Tongue (tissue), 2 donors: ENCODE data around the gene OSBPL8. TPM values are rescaled to one million over a fixed set of nuclear protein-coding genes. Genes with fewer than 3 reads are reported as not detected.
A peak's percentile ranks its signal among the peaks of the same experiment; 100 is the strongest.

Experiments
- DNase-seq: peaks from one replicate; pipeline ENCODE4 v3.0.0-alpha.2; 2015
- total RNA-seq: library from RNA; depleted of rRNA; stranded (reverse); fragments of >200 nt; gene quantifications from one replicate; pipeline ENCODE4 v1.2.3, GENCODE V29; 2014

Gene OSBPL8
- total RNA-seq, 1 donor from 2014 or later, result 92.3 TPM

DNA sequence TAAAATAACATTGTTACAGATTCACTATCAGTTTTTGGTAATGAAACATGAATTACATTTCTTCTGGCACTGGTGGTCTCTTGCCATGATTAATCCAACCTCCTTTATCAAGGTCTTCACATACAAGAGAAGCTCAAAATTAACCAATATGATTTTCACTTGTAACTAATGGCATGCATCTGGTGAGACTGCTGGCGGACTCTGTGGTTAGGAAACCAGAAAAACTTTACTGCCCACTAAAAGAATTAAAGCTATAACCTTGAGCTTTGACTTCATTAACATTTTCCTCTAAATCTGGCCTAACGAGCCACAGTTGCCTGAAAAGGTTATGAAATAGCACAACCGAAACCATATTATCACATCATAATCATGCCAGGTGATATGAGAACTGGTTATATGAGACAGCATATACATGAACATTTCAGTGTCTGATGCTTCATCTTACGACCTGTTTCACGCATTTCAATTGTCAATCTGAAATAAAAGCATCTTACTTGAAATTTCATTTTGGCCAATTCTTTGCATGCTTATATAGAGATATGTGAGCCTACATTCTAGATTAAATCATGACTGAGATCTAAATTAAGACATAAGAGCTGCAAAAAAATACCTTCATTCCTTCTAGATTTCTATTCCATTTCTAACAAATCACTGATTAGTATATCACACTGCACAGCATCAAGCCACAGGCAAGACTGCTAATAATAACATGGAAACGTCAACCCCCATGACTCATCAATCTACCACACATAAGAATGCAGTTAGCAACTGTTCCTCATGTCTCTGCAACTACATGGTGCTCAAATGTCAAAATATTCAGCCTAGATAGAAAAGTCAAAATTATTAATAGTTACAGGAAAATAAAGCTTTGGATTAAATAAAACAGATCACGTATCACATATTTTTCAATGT, 89.3 kb downstream of the OSBPL8 start:
- peak; percentile 66 for DNase-seq

DNA sequence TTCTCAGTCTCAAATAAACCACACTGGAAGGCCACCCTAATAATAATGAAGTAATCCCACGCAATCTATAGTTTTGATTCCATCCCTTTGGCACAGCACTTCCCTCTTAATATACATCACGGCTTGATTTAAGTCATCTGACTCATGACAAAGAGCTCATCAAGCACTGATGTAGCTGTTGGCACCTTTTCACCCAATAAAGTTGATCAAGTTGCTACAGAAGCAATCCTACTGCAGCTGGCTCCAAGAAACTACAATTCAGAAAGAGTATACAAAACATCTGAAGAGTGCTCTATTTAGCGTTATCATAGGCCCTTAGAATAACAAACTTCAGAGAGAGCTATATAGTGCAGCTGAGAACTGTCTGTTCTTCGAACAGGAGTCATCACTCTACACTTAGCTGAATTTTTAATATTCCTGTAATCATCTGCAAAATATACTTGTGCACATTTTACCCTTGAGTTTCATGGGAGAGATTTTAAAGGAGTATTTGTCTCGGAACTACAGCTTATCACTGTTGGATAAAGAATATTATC, 94.9 kb downstream of the OSBPL8 start:
- no peak for DNase-seq

GRCh38 chr12:76462668-76463224, 96.8 kb downstream of the OSBPL8 start:
- DNase-seq, result no peak

- no peak for DNase-seq
Observed at GRCh38 chr12:76460807-76461206, 98.8 kb downstream of the OSBPL8 start.

DNA sequence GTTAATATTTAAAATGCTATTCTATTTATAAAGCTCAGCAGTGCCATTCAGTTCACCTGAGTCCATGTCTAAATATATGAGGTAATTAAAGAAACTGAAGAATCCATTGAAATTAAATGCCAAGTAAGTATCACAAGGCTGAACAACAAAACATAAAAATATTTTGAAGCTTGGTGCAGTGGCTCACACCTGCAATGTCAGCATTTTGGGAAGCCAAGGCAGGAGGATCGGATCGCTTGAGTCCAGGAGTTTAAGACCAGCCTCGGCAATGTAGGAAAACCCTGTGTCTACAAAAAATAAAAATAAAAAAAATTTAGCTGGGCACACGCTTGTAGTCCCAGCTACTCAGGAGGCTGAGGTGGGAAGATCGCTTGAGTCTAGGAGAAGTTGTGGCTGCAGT, 101.8 kb downstream of the OSBPL8 start:
- no peak for DNase-seq

DNA sequence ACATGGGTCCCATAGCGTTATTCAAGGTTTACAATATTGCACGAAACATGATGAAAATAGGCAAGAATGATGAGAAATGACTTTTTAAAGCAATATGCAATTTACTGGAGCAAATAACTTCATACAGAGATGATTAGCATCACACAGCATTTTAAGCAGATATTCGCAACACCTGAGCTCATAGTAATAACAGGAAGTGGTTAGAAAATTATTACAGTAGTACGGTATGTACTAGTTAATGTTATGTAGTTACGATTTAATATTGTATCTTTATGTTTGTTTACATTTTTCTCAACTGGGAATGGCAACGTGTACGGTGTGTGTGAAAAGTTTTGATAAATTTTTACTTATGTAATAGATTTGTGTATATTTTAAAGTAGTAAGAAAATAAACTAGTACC, 102.6 kb downstream of the OSBPL8 start:
- no peak for DNase-seq

DNA sequence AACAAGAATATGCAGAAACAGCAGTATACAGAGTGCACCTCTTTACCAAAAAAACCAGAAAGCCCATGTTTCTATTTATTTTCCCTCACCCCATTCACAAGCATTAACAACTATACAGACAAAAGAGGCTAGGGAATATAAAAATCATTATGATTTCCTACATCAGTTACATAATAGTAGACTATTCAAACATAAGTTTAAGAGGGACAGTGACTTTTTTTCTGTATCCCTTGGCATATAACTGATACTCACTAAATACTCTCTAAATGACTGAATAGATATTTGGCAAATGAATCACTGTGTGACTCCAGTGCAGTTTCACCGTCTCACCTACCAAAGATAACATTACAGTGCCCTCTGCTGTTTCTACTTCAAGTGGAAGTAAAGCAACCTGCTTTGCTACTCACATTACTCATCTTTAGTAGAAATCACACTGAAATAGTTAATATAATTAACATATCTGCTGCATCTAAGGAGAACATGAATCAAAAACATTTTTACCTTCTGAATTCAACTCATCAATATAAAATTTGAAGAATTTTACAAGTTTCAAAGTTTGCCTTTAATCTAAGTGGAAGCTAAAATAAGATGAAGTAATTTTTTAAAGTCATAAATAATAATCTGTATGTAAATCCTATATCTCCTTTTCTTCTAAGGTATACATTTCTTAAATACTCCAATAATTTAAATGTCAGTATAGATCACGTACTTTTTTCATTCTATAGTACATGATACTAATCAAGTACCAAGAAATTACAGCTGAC, 103.8 kb downstream of the OSBPL8 start:
- DNase-seq, result peak; percentile 69

DNA sequence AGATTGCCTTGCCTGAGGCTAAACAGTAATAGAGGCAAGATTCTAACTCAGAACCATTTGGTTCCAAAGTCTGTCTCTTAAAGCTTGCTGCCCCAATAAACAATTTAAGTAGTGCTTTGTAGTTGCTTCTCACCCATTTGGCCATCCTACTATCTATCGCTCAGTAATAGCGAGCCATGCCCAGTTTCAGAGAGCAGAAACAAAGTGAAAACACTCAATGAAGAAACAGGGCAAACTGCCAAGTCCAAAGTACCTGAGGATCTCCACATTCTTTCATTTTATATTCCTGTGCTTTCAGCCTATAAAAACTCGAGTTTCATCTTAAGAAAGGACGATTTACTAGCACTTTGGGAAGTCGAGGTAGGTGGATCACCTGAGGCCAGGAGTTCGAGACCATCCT, 108.0 kb downstream of the OSBPL8 start:
- DNase-seq, result no peak

DNA sequence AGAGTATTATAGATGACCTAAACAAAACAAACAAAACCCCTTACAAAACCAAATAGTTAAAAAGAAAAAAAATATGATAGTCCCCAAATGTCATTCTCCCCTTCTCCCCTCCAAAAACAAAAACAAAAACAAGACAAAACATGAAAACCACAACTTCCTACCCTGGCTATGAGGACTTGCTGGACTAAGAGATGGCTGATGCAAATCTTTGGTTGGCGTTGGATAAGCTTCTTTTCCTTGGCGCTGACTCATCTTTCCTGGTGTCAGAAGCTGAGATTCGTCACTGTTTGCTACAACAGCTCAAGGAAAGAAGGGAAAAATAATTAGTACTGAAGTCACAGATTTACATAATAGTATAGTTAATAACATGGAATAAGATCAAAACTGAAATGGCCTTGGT, 108.9 kb downstream of the OSBPL8 start:
- DNase-seq, result no peak

DNA sequence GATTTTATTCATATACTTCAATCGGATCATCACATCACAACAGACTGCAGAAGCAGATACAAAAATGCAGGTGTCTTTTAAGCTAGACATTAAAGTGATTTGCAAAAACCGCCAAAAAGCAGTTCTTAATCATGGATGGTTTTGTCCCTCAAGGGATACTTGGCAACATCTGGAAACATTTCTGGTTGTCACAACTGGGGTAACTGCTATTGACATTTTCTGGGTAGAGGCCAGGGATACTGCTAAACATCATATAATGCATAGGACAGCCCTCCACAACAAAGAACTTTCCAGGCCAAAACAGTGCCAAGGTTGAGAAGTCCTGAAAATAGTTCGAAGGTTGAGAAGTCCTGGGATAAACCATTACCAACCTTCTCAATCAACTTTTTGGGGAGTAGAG, 109.6 kb downstream of the OSBPL8 start:
- DNase-seq, result no peak

DNA sequence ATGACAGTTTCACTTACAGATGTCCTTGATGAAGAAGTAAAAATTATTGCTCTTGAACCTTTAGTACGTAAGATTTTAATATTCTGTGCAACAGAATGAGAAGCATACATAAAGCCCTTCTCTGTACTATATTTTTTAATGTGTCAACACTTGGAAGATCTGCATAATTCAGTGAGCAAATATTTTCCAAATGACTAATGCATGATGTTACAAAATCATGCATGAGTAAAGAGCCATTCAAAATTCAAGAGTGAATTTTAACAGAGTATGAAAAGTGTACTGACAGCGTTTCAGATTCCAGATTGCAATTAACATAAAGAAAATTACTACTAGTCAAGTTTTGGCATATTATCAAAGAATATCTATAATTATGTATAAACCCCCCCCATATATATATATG, 110.0 kb downstream of the OSBPL8 start:
- no peak for DNase-seq

- DNase-seq, result no peak
Observed at GRCh38 chr12:76449016-76449415, 110.6 kb downstream of the OSBPL8 start.

GRCh38 chr12:76446090-76446489, 113.5 kb downstream of the OSBPL8 start:
- DNase-seq, result no peak

GRCh38 chr12:76445462-76445861, 114.1 kb downstream of the OSBPL8 start:
- DNase-seq, result no peak

GRCh38 chr12:76444408-76444984, 115.1 kb downstream of the OSBPL8 start:
- DNase-seq, result no peak

- DNase-seq, result no peak
Observed at GRCh38 chr12:76441016-76441415, 118.6 kb downstream of the OSBPL8 start.

- no peak for DNase-seq
Observed at GRCh38 chr12:76432733-76433132, 126.8 kb downstream of the OSBPL8 start.

DNA sequence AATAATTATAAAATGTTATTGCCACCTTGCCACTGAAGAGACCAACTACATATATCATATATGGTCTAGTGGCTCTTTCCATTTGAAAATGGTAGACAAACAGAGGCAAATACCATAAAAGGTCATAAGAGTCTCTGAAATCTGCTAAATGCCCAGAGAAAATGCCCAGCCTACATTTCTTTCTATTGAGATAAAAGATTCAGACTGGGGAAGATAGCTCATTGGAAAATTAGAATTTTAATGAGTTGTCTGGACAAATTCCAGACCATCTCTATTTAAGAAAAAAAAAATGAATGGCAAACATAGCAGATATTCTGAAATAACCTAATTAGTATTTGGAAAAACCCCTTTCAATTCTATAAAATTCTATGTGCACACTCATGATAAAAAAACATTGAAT, 131.5 kb downstream of the OSBPL8 start:
- no peak for DNase-seq

DNA sequence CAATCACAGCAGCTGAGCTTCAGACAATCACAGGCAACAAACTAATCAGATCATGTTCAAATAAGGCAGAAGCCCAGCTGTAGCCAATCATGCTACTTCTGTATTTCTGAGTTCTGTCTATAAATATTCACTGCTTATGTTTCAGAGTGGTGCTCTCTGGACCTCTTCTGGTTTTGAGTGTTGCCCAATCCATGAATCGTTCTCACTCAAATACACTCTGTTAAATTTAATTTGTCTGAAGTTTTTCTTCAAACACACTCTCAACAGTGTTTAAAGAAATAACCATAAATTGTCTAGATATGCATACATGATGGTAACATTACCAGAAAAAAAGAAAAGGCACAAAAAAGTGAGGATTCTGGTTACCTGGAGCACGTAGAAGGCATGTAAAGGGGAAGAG, 133.4 kb downstream of the OSBPL8 start:
- no peak for DNase-seq

- DNase-seq, result no peak
Observed at GRCh38 chr12:76424941-76425340, 134.6 kb downstream of the OSBPL8 start.

DNA sequence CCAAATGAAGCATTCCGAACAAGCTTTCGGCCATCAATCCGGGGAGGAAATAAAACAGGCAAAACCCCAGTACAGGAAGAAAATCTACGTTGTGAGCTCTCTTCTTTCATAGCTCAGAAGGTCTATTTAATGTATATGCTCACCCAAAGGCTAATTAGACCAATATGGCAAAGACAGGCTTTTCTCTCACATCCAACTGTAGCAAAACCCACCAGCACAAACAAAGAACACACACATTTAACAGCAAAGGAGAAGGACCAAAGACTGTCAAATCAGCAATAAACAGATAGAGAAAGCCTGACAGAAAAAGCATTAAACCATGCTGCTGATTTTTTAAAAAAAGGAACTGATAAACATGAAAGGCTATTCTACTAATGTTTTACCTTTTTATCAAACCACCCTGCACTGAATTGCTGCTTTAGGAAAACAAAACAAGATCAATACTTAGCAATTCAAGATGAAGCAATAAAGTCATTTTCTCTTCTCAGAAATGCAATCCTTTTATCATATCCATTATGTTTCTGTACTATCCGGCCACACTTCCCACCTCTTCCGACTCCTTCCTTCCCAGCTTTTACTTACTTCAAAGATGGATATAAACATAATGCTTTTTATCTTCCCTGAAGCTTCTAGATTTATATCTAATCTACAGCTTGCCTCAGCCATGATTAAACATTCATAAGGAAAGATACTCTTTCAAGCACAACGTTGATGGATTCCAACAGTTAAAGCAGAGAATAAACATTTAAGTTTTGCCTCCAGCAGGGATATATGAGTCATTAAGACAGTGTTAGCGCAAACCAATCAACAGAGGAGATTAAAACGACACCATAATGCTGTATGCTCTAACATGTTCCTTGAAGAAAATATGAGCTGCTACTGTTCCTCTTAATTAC, 136.8 kb downstream of the OSBPL8 start:
- peak; percentile 45 for DNase-seq

- no peak for DNase-seq
Observed at GRCh38 chr12:76422154-76422542, 137.4 kb downstream of the OSBPL8 start.
